Urinary bladder (tissue), 2 donors: Measurements from ENCODE around the gene ECM2. TPM values are rescaled to one million over a fixed set of nuclear protein-coding genes. Genes with fewer than 3 reads are reported as not detected.

Experiments
- polyA plus RNA-seq: library from polyadenylated mRNA; stranded (reverse); fragments of 200-250 nt; gene quantifications from one replicate; pipeline ENCODE4 v1.2.3, GENCODE V29; 2013
- small RNA-seq: library from RNA; depleted of rRNA; stranded (forward); fragments of <200 nt; gene quantifications from one replicate; pipeline ENCODE3, GENCODE V24; 2014
- total RNA-seq: library from RNA; depleted of rRNA; stranded (reverse); fragments of >200 nt; gene quantifications from one replicate; pipeline ENCODE4 v1.2.3, GENCODE V29; 2014
- donor health status: healthy.

The ECM2 gene
- total and polyA plus RNA-seq, 2 donors, result 7.1 to 64.1 TPM

Small RNA genes within 50 kb of the gene (small RNA-seq; reads per million reads assigned to genes)
- gene AL157827.1 (not detected), gene MIR4670 (not detected)

Other genes with a start within 250 kb of the ECM2 start
- gene IARS1, start 242.3 kb downstream of the ECM2 start, total RNA-seq, result 182 TPM
- gene IARS1, start 242.3 kb downstream of the ECM2 start, polyA plus RNA-seq, result 33.3 TPM
- 46.3 TPM for gene NOL8, start 210.6 kb downstream of the ECM2 start, total RNA-seq
- gene NOL8, start 210.6 kb downstream of the ECM2 start, polyA plus RNA-seq, result 17.2 TPM
- 20.9 TPM for gene CENPP, start 210.0 kb downstream of the ECM2 start, total RNA-seq
- gene CENPP, start 210.0 kb downstream of the ECM2 start, polyA plus RNA-seq, result 2.7 TPM
- 822 TPM for gene OGN, start 131.4 kb downstream of the ECM2 start, total RNA-seq
- gene OGN, start 131.4 kb downstream of the ECM2 start, polyA plus RNA-seq, result 19.5 TPM
- 20.5 TPM for gene OMD, start 111.5 kb downstream of the ECM2 start, total RNA-seq
- gene OMD, start 111.5 kb downstream of the ECM2 start, polyA plus RNA-seq, result 15.3 TPM
- 298 TPM for gene ASPN, start 53.5 kb downstream of the ECM2 start, total RNA-seq
- gene ASPN, start 53.5 kb downstream of the ECM2 start, polyA plus RNA-seq, result 7.6 TPM
- gene IPPK, start 134.1 kb upstream of the ECM2 start, total RNA-seq, result 10.1 TPM
- 5.3 TPM for gene IPPK, start 134.1 kb upstream of the ECM2 start, polyA plus RNA-seq
- 32.9 TPM for gene BICD2, start 228.8 kb upstream of the ECM2 start, total RNA-seq
- gene BICD2, start 228.8 kb upstream of the ECM2 start, polyA plus RNA-seq, result 30.4 TPM